Dermis blood vessel endothelial cell (primary cell): ENCODE results near the gene WNK2. TPM values are rescaled to one million over a fixed set of nuclear protein-coding genes. Genes with fewer than 3 reads are reported as not detected.

ENCODE experiments used
- DNase-seq: peaks from one replicate; pipeline ENCODE4 v3.0.0; 2010
- total RNA-seq: library from RNA; depleted of rRNA; stranded (reverse); fragments of >200 nt; gene quantifications from 2 replicates; pipeline ENCODE4 v1.2.3, GENCODE V29; 2014

Gene WNK2
- total RNA-seq, 1 donor from 2014 or later = not detected

DNA sequence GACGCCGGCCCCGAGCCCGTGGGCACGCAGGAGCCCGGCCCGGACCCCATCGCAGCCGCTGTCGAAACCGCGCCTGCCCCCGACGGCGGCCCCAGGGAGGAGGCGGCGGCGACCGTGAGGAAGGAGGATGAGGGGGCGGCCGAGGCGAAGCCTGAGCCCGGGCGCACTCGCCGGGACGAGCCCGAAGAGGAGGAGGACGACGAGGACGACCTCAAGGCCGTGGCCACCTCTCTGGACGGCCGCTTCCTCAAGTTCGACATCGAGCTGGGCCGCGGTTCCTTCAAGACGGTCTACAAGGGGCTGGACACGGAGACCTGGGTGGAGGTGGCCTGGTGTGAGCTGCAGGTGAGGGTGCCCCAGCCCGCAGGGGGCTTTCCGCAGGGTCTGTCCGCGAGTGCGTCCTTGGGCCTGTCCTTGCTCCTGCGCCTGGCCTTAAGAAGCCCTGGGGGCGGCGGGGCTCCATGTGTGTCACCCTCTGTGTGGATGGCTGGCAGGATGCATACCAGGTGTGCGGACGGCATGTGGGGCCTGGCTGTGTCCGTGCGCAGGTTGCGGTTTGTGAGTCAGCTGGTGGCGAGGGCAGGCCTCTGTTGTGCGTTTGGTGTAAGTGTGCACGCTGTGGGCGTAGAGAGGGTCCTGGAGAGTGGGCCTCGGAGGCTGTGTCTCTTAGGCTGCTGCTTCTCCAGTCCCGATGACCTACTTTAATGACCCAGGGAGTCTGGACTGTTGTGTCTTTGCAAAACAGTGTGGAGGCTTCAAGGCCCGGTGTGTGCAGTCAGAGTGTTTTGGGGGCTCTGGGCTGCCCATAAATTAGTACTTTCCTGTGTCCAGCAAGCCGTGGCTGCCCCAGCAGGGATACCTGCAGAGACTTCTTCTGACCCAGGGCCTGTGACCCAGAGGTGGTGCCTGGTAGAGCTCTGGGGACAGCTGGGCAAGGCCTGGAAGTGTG, 1.6 kb downstream of the WNK2 start:
- no peak for DNase-seq

DNA sequence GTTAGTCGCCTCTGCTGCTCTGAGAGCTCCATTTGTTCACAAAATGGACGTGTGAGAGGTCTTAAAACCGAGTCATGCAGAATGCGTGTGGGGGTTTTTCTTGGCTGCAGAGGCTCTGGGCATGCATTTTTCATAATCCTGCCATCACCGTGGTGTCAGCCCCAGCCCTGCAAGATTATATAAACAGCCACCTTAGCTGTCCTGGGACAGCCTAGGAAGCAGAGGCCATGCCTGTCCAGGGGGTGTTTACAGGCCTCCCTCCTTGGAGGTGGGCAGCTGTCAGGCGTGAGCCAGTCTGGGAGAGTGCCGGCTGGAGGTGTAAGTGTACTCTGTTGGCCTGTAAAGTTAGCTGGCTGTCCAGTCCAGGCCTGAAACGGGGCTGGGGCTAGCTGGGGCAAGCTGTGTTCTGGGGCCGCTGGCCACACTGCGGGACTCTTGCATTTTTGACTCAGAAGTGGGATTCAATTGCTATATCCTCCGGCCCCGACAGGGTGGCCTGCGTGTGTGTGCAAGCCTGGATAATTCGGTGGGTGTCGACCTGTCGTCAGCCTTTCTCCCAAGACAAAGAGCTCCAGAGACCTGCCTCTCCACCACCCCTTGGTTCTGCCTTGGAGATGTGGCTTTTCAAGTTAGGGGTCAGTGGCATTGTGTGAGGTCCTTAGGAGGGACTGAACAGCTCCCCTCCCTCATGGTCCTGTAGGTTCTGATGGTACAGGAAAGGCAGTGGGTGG, 2.4 kb downstream of the WNK2 start:
- no peak for DNase-seq

DNA sequence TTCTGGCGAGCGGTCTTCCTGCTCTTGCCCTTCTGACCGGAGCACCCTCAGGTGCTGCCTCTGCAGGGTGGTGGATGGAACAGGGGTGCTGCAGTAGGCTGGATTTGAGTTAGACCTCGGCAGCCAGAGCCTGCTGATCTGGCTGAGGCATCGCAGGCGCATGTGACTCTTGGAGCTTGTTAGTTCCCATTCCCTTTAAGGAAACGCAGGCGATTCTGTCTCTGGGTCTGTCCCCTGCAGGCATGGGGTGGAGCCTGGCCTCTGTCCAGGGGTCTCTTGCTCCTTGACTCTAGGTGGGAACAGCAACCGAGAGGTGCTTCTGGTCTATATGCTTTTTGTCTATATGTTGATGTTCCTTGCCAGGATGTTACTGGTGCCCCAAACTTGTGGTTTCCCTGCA, 3.1 kb downstream of the WNK2 start:
- no peak for DNase-seq

DNA sequence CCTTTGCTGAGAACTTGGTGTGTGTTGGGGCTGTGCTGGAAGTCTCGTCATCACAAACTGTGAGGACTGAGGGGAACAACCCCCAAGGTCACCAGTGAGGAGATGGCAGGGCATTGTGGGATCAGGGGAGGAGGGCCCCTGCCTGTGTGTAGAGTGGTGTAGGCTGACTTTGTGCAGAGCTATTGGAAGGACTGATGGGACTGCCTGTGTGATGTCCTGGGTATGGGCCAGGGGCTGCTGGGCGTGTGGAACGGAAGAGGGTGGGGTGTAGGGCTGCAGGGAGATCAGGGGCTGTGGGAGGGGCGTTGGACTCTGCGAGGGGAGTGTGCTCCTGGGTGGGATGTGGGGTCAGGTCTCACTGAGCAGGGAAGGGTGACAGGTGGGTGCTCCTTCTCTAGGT, 3.6 kb downstream of the WNK2 start:
- DNase-seq = no peak

DNA sequence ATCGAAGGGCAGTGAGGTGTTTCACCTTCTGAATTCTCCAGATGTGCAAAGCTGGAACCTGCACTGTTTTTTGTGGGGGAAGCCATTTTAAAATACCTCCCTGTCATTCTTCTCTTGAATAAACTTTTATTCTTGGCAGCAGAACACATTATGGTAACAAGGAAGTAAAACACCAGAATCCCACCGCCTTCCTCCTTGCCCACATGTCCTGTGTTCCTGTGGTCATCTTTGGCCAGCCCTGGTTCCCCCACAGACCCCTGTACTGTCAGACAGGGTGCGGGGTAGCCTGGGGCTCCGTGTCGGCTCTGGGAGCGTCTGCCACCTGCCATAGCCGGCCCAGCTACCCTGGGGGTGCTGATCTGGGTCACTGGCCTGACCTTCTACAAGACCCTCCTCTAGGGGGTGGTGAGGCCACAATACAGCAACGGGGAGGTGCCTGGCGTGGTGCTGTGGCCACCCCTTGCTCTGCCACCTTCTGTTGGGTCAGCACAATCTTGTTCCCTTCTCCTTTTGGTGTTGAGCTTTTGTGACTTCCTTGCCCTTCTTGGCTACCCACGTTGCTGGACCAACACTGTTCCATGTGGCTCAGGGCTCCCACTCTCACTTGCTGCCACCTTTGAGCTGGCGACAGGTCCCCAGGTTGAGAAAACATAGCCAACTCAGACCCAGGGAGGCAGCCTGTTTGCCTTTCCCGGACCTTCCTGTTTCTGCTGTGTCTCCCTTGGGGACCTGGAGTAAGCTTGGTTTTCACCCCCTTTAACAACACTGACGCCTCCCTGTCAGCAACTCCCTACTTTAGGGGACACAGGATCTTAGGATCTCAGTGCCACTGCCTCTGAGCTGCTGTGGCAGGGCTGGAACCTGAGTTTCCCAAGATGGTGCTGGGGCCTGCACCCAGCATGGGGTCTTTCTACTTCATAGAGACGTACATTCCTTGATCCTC, 4.8 kb downstream of the WNK2 start:
- no peak for DNase-seq

DNA sequence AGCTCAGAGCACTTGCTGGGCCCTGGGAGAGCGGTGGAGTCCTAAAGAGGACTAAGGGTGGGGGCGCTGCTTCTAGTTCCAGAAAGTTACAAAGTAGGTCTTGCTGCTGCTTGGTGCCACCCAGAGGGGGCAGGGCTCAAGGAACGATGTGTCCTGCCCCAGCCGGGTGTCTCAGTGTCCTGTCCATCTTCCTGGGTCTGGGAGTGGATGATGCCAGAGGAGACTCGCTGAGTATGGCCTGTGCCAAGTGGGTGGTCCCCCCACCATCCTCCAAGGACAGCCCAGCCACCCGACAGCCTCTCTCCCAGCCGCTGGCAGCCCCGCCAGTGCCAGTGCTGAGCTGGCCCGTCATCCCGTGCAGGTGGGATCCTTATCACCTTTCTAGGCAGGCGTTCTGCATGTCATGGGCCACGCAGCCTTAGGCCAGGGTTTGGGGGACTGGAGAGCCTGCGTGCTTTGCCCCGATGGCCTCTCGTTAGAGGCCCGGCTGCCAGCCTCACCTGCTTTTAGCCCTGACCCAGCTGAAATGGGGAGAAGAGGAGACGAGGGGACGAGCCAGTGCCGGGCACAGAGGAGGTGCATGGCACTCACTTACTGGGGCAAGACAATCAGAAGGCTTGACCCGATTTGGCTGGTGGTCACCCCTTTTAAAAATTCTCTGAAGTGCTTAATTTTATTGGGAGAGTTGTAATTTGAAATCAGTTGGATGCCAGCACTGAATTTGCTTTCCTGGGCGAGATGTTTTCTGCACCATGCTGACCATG, 5.6 kb downstream of the WNK2 start:
- DNase-seq = no peak

DNA sequence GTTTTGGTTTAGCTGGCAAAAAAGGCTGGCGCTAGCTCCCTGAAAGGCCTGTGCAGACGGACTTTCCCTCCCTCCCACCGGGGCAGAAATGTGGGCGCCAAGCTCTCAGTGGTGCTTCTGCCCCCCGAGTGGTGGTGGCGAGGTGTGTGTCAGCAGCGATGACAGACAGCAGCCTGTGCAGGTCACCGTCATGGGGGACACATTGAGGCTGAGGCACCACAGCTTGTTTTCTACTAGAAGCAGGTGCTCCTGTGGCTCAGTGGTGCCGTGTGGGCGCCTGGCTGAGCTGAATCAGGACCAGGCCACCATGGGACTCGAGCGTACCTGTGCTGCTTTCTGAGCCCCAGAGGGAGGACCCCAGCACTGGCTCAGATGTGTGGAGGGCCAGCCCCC, 6.2 kb downstream of the WNK2 start:
- DNase-seq = no peak

DNA sequence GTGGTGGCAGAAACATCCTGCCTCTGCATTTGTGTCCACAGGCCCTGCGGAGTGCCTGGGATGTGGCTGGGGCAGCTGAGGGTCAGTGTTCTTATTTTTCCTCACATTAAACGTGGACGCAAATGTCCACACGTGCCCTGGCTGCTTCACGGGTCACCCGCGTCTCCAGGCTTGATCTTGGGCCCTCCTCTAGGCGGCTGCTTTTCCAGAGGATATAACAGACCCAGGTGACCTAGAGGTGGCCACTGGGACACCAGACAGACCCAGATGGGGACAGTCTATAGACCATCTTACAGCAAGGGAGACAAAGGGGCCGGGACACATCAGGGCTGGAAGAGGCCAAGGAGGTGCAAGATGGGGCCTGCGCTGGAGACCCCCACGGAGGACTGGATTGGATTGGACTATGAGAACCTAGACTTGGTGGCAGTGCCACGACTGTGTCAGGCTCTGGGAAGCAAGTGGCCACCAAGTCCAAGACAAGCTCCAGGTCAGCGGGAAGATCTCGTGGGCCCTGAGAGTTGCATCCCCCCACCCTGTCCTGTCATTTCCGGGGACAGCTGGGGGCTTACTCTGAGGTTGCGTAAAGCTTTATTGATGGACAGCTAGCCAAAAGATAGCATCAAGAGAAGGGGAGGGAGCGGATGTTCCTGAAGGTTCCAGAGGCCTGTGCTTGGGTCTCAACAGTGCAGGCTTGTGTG, 6.9 kb downstream of the WNK2 start:
- DNase-seq = no peak

DNA sequence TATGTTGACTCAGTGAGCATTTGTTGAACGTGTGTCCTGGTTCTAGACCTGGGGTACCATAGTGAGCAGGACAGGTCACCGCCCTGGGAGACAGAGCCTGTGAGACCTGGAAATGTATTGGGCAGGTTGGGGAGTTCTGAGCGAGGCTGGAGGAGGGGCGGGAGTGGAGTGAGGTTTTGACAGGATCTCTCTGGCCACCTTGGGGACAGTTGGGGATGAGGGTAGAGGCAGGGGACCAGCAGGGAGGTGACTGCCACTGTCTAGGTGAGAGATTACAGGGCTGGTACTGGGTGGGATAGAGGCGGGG, 7.4 kb downstream of the WNK2 start:
- no peak for DNase-seq

DNA sequence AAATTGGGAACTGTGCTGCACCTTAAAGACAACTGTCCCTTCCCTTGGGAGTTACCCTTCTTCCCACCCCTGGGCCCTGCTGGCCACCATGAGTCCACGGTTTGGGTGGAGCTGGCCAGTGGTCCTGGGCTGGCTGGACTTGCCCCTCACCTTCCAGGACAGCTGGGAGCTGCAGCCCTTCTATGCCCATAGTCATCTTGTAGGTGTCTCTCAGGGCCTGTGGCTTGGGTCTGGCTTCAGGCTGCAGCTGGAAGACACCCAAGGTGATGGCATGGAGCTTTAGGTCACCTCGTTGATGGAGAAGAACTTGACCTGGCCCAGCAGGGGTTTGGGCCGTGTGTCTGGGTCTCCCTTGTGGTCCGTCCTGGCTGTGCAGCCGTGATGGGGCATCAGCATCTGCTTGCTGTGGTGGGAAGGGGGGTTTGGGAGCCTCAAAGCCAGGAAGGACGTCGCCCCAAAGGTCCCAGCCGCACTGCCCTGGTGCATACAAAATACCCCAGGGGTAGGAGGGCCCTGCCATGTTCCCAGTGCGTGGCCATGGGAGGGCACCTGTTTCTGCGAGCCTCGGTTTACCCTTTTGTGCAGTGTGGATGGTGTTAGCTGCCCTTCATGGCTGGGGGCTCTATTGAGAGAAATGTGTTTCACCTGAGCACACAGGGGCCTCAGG, 8.9 kb downstream of the WNK2 start:
- DNase-seq = no peak

DNA sequence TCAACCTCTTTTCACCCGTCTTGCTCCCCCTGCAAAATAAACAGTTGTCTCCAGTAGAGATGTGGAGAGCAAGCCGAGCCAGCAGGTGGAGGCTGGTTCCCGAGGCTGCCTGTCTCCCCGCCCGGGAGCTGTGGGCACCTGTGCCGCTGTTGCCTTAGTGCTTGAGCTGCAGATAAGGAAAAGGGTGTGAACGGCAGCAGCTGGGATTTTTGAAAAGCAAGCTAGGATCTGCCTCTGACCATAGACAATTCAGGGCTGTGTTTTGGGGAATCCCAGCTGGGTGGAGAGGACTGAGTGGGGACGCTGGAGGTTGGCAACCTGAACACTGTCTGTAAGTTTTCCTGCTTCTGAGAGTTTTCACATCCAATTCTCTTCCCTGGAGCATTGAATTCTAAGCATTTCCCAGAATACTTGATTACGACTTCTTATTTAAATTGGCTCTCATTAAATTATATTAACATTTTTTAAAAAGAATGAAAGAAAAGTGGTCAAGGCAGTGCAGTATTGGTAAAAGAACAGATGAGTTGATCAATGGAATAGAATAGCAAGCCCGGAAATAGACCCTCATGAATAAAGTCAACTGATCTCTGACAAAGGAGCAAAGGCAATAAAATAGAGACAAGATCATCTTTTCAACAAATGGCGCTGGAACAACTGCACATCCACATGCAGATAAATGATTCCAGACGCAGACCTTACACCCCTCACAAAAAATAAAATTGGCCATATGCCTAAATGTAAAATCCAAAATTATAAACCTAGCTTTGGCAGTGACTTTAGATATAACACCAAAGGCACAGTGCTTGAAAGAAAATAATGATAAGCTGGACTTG, 9.7 kb downstream of the WNK2 start:
- no peak for DNase-seq

DNA sequence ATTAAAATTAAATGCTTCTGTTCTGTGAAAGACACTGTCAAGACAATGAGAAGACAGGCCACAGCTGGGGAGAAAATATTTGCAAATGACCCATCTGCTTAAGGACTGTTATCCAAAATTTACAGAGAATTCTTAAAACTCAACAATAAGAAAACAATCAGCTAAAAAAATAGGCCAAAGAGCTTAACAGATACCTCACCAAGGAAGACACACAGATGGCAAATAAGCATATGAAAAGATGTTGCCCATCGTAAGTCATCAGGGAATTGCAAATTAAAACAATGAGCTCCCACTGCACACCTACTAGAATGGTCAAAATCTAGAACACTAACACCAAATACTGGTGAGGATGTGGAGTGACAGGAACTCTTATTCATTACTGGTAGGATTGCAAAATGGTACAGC, 10.3 kb downstream of the WNK2 start:
- DNase-seq = no peak

DNA sequence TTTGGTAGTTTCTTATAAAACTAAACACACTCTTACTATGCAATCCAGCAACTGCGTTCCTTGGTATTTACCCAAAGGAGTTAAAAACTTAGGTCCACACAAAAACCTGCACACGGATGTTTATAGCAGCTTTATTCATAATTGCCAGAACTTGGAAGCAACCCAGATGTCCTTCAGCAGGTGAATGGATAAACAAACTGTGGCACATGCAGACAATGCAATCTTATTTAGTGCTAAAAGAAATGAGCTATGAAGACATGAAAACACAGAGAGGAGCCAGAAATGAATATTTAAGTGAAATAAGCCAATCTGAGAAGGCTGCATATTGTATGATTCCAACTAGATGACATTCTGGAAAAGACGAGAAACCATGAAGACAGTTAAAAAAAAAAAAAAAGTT, 10.7 kb downstream of the WNK2 start:
- no peak for DNase-seq

DNA sequence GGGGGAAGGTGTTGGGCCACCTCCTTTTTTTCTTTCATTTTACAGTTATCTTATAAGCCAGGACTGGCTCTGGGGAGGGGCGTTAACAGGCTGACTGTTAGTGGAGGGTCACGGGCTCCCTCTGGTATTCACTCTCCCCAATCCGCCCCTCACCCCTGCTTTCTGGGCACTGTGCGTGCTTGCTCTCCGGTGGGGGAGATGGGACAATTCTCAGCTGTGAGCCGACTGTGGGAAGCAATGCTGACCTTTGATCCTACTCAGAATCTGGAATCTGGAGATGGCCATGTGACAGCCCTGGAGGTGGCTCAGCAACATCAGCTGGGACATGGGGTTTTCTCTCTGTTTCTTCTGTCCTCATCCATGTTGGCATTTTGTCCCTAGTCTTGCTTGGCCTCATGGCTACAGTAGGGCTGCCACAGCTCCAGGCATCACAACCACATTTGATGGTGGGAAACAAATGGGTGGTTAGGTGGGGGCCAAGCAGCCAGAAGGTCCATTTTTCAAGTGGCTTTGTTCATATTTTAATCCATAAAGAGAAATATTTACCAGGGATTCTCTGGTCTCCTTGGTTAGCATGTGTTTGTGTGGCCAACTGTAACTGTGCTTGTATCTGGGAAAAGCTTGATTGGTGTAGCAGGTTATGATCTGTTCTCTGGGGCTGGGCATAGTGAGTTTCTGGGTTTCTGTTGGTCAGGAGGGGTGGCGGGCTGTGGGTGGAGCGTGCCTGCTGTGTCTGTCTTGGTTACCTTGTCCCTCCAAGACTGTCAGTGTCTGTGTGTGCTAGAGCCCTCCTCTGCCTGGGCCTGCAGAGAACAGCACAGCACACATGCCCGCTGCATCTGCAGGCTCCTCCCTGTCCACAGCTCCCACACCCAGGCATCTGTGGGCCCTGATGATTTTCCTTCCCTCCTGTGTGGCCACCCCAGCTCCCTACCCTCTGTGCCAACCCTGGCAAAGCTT, 12.4 kb downstream of the WNK2 start:
- DNase-seq = no peak

DNA sequence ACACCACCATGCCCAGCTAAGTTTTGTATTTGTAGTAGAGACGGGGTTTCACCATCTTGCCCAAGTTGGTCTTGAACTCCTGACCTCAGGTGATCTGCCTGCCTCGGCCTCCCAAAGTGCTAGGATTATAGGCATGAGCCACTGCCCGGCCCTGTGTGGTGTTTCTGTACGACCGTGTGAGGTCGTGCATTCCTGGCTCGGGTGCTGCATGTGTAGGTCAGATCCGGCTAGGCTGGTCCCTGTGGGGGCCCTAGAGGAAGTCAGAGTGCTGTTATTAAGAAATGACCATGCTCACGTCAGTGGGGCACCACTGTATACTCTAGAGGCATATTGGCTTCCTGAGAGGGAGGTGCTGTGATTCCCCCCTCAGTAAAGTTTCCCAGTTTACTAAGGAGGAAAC, 13.7 kb downstream of the WNK2 start:
- DNase-seq = no peak

DNA sequence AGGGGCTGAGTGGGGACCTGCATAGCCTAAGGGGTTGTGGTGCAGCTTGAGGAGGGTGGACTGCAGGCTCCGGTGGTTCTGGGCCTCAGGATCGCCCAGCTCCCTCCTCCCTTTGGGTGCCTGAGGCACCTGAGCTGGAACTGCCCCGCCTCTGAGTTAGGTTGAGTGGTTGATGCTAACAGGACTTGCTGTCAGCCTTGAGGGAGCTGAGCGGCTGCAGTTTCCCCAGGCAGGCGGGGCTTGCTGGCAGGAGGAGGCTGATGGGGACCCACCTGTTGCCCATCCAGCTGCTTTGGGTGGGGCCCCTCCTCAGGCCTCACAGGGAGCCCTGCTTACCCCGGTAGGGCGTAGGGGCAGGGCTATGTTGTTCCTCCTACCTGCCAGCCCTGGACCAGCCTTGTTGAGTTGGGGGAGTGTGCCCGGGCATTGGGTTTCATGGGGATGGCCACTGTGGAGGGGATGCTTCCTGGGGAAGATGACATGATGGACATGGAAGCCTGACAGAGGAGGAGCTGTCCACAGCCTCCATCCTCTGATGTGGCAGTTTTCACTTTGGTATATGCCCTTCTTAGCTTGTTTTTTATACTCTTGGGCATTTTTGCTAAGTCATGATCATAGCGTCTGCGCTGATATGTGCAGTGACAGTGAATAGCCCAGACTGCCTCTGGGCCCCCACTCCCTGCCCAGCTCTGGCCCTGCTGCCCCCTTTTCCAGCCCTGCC, 14.3 kb downstream of the WNK2 start:
- DNase-seq = no peak

DNA sequence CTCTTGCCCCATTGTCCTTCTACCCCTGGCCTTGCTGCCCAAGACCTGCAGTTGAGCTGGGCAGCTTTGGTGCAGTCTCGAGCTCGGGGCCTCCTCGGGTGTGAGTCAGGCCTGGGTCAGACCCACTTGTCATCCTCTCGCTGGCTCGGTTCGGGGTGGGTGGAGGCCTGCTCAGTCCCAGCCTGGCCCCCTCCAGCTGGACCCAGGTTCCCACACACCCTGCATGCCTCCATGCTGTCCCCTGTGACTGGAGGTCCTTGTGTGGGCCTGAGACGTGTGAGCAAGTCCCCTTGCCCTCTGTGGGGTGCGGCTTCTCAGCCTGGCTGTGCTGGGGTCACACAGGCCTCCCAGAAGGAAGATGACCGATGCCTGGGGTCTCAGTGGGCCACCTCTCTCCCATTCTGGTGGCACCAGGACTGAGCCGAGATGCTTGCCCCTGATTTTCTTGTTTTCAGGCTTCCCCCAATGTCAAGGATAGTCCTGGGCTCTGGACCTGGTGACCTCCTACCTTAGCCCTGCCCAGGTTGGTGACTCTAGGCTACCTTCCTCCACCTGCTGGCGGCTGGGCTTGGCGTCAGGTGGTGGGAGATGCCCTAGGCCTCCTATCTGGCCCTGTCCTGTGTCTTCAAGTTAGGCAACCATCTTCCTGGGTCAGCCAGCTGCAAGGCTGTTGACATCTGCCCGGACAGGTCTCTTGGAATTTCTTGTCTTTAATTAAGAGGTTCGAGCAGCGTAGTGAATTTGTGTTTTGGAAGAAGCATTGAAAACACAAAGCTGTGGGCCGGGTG, 15.1 kb downstream of the WNK2 start:
- no peak for DNase-seq

DNA sequence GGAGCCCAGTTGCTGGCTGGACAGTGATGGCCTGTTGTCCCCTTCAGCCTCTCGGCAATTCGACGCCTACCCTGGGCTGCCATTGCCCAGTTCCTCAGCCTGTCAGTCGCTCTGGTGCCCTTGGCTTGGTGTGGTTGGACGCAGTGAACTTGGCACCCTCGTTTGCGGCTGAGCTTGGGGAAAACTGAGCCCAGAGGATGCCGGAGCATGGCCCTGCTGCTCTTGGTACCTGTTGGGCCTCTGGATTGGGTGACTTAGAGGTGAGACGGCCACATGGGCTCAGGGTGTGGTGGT, 16.5 kb downstream of the WNK2 start:
- no peak for DNase-seq
